Globus pallidus (tissue), 1 donor: ENCODE data around the gene TPSAB1.
"Not testable (repeated sequence)": the region's sequence is repeated elsewhere in the genome, so short reads cannot be mapped to it uniquely, and the experiment has no call there.

Experiments used
- DNase-seq: peaks from one replicate; pipeline ENCODE4 v3.0.0-alpha.2; 2015; ENCODE audit warnings: low spot score

TPSAB1 gene

DNA sequence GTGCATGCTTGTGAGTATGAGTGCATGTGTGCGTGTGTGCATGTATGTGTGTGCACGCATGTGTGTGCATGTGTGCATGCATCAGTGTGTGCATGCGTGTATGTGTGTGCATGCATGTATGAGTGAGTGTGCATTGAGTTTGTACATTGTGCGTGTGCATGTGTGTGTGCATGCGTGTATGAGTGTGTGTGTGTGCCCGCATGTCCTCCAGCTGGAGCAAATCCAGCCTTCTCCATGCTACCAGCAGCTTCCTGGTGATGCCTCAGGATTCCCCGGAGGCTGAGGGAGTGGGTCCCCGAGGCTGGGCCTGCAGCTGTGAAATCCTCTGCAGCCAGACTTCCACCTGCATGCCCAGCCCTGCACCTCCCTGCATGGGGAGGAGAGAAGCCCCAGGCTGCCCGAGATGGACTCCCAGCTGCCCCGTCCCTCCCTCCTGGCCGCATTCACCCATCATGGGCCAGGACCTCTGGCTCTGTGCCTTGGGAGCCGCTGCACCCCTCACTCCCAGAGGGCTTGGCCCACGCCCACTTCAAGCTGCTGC is 24.7 kb downstream of the TPSAB1 start:
- no peak for DNase-seq

DNA sequence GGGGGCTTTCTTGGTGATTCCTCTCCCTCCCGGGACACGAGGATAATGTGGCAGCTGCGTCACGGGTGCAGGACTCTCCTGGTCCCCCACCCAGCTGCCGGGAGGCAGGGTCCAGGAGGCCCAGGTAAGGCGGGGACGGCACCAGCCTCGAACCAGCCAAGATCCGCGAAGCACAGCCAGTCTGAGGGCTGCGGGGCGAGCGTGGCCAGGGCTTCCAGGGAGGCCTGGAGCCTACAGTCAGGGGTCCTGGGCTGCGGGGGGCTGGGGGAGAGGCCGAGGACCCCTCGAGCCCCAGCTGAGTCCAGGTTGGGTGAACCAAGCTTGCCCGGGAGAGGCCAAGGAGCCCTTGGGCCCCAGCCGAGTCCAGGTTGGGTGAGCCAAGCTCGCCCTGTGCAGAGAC is 25.3 kb downstream of the TPSAB1 start:
- no peak for DNase-seq

DNA sequence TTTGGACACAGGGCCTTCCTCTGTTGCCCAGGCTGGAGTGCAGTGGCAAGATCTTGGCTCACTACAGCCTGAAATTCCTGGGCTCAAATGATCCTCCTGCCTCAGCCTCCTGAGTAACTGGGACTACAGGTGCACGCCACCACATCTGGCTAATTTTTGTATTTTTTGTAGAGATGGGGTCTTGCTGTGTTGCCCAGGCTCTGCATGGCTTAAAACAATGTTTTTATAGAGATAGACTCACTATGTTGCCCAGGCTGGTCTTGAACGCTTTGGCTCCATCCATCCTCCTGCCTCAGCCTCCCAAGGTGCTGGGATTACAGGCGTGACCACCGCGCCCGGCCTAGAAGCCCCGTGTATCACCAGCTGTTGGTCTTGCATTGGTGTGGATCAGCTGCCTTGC is 28.9 kb downstream of the TPSAB1 start:
- not testable (repeated sequence) for DNase-seq

DNA sequence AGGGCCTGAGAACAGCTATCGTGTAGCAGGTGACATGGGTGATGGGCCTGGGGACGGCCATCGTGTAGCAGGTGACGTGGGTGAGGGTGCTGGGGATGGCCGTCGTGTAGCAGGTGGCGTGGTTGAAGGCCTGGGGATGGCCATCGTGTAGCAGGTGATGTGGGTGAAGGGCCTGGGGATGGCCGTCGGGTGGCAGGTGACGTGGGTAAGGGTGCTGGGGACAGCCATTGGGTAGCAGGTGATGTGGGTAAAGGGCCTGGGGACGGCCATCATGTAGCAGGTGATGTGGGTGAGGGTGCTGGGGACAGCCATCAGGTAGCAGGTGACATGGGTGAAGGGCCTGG is 30.8 kb downstream of the TPSAB1 start:
- no peak for DNase-seq

DNA sequence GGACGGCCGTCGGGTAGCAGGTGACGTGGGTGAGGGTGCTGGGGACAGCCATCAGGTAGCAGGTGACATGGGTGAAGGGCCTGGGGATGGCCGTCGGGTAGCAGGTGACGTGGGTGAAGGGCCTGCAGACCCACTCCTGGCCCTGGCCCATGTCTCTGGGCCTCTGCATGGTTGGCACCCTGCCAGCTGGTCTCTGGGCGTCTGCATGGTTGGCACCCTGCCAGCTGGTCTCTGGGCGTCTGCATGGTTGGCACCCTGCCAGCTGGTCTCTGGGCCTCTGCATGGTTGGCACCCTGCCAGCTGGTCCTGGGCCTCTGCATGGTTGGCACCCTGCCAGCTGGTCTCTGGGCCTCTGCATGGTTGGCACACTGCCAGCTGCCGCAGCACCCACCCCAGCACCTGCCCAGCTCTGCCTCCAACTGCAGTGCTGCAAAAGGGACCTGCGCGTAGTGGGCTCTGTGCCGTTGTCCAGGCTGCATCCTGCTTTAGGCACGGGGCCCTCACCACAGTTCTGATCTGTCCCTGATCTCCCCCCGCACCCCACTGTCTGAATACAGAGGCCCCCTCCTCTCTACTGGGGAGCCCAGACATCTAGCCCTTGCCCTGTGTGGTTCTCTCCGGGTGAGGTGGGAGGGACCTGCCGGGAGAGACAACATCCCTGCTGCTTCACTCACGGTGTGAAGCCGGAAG is 31.4 kb downstream of the TPSAB1 start:
- peak; percentile 2 for DNase-seq

DNA sequence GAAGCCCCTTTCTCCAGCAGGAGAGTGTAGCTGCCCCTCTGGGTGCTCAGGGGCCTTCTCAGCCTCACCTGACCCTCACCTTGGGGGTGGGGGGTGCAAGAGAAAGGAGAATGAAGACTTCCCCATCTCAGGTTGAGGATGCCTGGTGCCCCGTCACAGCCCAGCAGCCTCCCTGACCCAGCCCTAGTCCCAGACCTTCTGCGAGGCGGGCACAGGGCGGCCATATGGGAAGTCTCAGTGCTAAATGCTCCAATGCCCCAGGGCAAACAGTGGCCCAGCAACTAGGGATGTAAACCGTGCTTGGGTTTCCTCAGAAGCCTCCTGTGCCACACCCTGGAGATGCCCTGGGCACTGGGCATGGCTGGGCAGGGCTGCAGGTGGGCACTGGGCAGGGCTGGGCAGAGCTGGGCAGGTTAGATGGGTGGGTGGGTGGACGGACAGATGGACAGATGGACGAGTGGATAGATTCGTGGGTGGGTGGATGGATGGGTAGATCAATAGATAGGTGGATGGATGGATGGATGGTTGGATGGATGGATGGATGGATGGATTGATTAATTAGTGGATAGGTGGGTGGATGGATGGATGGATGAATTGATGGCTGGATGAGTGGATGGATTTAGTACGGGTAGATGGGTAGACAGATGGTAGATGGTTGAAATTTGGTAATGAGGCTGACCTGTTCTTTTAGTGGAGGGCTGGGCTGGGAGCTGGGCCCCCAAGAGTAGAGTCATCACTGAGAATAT is 32.1 kb downstream of the TPSAB1 start:
- no peak for DNase-seq

DNA sequence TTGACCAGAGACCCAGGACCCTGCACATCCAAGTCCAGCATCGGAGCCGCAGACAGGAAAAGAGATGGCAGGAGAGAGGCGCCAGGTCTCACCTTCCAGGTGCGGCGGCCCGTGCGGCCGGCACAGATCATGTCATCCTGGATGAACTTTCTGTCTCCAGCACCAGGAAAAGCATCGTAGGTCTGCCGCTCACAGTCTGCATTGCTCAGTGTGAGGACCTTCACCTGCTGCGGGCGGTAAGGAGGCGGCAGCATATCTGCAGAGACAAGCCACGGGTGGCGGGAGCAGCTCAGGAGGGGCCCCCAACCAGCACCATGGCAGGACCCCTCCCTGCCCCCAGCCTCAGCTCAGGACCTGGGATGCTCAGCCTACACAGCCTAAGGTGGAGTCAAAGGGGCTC is 33.3 kb downstream of the TPSAB1 start:
- no peak for DNase-seq

DNA sequence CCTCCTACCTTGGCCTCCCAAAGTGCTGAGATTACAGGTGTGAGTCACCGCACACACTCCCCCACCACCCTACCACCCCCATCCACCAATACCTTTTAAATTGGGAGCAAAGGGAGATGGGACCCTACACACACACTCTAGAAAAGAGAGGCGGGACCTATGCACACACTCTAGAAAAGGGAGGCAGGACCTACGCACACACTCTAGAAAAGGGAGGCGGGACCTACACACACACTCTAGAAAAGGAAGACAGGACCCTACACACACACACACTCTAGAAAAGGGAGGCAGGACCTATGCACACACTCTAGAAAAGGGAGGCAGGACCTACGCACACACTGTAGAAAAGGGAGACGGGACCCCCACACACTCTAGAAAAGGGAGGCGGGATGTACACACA is 34.3 kb downstream of the TPSAB1 start:
- no peak for DNase-seq

DNA sequence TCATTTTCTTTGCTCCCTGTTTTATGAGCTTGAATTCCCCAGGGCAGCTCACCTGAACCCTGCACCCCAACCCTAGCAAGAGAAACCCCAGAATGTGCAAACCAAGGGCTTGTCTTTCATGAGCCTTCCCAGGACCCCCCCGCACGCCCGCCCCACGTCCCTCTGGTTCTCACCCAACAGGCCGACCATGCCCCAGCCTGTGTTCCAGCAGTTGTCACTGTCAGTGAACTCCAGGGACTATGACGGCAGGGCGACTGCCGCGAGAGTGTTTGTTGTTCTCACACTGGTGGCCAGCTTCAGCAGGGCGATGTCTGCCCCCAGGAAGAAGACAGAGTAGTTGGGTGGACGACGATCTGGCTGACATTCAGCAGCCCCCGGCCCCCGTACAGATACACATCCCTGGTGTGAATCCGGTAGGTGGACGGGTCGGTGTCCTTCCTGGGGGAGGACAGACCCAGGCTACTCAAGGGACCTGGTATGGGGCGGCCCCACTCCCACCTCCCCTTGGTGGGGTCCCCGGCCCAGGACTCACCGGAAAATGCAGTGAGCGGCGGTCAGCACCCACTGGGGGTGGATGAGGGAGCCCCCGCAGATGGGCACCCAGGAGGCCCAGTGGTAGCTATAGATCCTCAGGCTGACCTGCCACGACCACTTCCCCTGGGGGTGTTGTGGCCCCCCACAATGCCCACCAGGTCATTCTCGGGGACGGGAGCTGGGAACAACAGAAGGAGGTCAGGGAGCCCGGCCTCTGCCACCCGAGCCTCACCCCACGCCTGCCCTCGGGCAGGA is 35.5 kb downstream of the TPSAB1 start:
- DNase-seq, result no peak

DNA sequence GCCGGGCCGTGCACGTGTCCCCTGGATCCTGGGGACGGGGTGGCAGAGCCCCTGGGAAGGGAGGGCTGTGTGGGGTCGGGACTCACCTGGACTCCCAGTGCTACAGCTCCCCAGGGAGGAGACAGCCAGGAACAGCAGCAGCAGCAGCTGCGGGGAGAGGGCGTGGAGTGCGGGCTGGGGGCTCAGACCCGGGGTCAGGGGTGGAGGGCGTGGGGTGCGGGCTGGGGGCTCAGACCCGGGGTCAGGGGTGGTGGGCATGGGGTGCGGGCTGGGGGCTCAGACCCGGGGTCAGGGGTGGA is 36.0 kb downstream of the TPSAB1 start:
- DNase-seq, result no peak

DNA sequence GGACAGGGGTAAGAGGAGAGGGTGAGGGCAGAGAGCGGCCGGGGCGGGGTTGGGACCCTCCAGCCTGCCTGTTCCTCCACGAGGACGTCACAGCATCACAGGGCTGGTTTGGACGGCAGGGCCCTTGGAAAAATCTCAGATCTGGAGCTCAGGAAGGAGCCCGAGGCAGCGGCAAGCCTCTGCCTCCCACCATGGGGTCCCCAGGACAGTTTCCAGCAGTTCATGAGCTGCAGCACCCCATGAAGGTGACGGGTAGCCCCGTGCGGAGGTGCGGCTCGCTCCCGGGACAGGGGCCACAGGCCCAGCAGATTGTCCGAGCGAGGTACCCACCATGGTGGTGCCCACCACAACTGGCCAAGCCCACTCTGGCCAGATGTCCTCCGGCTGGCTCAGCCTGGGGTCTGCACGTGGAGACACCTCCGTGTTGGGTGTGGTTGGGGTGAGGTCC is 36.7 kb downstream of the TPSAB1 start:
- DNase-seq, result no peak

DNA sequence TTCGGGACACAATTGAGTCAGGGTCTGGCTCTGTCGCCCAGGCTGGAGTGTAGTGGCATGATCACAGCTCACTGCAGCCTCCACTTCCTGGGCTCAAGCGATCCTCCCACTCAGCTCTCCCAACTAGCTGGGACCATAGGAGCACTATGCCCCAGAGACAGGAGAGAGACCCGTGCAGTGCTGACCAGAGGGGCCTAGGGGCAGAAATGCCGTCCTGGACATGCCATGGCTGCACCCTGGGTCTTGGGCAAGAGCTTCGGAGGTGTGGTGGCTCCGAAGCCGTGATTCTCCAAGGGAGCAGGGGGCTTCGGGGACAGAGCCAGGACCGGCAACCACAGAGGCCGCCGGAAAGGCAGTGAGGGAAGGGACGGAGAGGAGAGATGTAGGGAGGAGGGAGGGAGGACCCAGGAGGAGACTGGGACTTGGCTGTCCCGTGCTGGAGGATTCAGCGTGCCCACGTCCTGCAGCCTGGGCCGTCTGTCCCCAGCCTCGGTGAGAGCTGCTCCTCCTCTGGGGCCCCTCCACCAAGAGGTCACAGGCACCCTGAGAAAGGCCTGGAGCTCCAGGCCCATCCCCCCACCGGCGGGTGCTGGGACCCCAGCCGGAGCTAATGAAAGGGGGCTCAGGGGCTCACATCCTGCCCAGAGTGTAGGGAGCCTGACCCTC is 37.2 kb downstream of the TPSAB1 start:
- no peak for DNase-seq

DNA sequence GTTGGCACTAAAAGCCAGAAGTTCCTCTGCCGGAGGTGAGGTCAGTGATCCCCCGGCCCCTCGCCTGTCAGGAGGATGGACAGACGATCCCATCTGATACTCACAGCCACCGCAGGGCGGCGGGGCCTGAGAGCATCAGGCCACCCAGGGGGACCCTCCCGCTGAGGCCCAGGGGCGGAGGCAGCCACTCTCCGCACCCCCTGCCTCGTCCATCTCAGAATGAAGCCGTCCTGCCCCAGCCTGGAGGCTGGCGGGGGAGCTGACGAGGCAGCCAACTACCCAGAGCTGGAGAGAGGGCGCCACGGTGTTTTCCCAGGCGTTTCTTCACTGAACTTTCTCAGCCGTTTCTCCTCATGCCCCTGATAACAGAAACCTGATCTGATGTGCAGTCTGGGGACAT is 38.0 kb downstream of the TPSAB1 start:
- DNase-seq, result no peak

DNA sequence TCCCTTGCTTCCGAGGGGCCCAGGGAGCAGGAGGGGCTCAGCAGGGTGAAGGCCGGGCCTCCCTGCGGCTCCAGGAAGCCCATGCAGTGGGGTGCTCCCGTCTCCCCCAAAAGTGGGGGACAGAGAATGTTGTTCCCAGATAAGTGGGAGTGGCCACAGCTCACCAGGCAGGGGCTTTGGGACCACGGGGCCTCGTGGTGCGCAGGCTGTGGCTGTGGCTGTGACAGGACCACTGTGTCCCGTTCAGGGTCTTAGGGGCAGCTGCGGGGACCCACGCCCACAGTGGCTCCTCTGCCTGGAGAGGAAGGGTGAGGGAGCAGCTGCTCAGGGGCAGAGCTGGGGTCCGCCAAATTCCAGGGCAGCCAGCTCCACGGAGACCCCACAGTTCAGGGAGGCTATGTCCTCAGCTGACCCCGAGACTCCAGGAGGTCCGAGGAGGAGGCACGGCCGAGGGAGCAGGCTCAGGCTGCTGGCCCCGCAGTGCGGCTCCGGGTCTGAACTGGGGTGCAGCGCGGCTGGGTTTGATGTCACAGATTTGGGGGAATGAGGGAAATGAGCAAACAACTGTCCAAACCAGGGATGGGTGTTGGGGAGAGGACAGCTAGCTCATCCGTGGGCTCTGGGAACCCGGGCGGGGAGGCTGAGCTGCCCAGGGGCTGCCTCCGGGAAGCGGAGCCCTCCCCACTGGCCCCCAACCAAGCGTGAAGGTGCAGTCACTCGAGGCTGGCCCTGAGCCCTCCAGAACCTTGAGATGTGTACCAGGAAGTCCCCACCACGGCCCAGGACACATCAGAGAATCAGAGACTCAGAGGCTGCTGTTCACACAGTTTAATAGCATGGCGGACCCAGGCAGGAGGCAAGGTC is 38.8 kb downstream of the TPSAB1 start:
- DNase-seq, result no peak

DNA sequence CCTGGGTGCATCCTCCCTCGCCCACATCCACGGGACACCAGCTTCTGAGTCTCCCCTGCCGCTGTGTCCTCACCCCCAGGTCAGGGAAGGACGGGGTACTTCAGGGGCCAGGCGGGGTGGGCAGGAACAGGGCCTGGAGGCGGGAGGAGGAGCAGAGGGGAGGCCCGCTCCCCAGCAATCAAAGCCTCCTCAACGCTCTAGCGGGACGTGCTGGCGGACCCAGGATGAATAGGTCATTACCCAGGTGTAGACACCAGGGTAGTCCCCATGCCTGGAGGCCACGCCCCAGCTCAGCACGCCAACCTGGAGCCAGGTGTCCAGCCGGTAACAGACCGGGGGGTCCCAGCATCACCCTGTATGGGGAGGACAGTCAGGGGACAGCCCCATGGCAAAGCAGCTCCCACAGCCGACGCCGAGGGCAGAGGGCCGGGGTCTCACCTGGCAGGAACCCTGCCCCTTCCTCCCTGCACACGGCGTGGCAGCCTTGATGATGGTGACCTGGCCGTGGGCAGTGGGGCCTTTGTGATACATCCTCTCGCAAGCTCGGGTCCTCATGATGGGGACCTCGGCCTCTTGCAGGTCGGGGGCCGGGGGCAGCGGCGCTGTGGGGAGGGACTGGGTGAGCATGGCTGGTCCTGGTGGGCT is 39.6 kb downstream of the TPSAB1 start:
- no peak for DNase-seq

DNA sequence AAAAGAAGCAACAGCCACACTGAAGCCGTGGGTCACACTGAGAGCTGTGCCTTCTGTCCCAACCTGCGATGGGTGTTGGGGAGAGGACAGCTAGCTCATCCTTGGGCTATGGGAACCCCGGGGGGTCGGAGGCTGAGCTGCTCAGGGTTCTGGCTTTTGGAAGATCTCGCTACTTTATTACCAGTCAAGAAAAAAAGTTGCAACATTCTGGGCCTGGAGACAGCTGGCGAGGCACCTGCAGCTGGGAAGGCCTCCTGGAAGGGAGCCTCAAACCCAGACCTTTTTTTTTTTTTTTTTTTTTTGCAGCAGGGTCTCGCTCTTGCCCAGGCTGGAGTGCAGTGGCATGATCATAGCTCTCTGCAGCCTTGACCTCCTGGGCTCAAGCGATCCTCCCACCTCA is 40.3 kb downstream of the TPSAB1 start:
- no peak for DNase-seq

DNA sequence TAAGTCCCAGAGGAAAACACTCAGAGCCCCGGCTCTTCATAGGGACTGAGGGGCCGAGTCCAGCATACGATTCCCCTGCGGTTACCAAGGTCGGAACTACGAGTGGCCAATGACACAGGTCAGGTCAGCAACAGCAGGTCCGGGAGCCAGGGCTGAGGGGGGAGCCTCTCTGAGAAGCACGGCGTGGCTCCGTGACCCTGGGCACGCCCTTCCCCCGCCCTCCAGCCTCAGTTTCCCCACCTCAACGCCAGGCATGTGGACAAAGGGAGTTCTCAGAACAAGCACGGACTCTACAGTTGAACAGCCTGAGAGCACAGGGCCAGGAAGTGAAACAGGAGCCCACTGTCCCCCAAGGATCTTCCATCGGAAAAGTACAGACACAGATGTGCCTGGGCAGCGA is 41.0 kb downstream of the TPSAB1 start:
- DNase-seq, result no peak

DNA sequence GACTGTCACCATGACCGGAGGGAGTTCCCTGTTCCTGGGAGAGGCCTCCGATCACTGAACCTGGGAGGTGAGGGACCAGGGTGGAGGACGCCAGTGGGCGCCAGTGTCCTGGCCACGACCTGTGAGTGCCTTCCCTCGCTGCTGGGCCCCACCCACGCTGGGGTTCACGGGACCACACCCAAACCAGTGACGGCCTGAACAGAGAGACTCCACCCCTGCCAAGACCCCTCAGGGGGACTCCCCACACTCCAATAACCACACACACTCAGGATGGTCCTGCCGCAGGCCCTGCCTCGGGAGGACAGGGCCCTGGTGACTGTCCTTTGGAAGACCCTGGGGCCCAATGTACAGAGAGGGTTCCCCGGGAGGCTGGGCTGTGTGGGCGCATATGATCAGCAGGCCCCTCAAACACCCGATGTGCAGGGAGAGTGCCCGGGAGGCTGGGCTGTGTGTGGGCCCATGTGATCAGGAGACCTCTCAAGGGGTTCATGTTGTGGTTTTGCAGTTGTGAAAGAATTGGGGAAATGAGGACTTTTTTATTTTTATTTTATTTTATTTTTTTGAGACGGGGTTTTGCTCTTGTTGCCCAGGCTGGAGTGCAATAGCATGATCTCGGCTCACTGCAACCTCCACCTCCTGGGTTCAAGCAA is 41.9 kb downstream of the TPSAB1 start:
- no peak for DNase-seq

DNA sequence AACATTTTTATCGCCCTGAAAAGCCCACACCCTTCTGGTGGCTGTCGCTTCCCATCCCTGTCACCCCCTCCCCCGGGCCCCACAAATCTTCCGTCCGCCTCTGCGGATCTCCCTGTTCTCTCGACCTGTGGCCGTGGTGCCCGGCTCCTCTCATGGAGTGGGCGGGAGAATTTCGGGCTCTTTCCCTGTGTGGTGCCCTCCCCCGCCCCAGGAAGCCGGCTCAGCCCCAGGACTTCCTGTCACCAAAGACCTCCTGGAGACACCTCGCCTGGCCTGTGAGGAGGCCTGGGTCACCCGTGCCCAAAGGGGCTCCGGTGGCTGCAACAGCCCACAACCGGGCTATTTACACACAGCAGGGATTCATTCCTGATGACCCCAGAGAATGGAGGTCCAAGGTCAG is 42.8 kb downstream of the TPSAB1 start:
- no peak for DNase-seq

DNA sequence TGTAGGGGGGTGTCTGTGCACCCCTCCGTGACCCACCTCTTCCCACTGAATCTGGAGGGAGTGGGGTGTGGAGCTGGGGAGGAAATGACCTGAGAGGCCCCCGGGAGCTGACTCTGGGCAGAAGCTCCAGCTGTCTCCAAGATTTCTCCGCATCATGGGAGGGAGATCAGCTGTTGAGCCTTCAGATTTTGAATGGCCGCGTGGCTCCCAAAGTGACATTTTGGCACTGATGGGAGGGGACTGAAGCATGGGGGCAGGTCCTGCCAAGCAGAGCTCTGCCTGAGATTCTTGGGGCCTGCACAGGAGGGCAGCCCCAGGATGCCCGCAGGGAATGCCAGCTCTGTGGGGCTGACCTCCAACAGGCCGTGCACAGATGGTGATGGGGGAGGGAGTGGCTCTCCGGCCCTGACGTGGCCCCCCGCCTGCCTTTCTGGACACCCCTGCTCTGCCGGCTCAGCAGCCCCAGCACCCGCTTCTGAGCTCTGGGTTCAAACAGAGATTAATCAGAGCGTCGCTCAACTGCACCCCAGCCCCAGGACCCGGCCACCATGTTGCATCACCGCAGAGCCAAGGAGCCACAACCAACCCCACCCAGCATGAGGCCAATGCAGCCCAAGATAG is 43.6 kb downstream of the TPSAB1 start:
- DNase-seq, result no peak
